H1 (cell line): ENCODE data around the gene RAD18. TPM values are rescaled to one million over a fixed set of nuclear protein-coding genes. Genes with fewer than 3 reads are reported as not detected.
A peak's percentile ranks its signal among the peaks of the same experiment; 100 is the strongest.

Source experiments
- CTCF ChIA-PET: fragments of 300-600 bp; sonication (Branson Sonifier 250); formaldehyde crosslinking; loops from one replicate; lab custom pipeline; 2021; ENCODE audit not compliant: partially characterized antibody; lab: Charles Lee
- POLR2A ChIA-PET: fragments of 300-600 bp; sonication (Branson Sonifier 250); formaldehyde crosslinking; loops from one replicate; lab custom pipeline; 2021; ENCODE audit warnings: inconsistent platforms; ENCODE audit not compliant: partially characterized antibody; lab: Charles Lee
- DNase-seq, 2 experiments: peaks; one replicate each; pipeline versions ENCODE4 v3.0.0 to v3.0.0-alpha.2; 2010 to 2022; ENCODE audit warnings: low spot score in 2 of 2, low read depth in 1 of 2, mixed read lengths in 1 of 2
- FAIRE-seq: peaks from 2 replicates; lab custom pipeline; 2011; peaks lifted over from hg19 to GRCh38; lab: Jason Lieb, UNC
- H2AFZ ChIP-seq: 2 replicates; pipeline ENCODE4 v1.8.1; 2012; ENCODE audit warnings: low read length, inconsistent platforms
- H2AK5ac ChIP-seq: 2 replicates; pipeline ENCODE4 v1.6.1; 2013; ENCODE audit warnings: low read depth, low read length
- H2BK120ac ChIP-seq: replicated peaks from 2 replicates; pipeline ENCODE3; 2013; ENCODE audit warnings: low read depth, low read length, inconsistent platforms
- H2BK12ac ChIP-seq: 2 replicates; pipeline ENCODE4 v1.6.1; 2013; ENCODE audit warnings: low read depth, low read length
- H2BK15ac ChIP-seq: 2 replicates; pipeline ENCODE4 v1.6.1; 2013; ENCODE audit warnings: low read length
- H2BK20ac ChIP-seq: 2 replicates; pipeline ENCODE4 v1.6.1; 2013; ENCODE audit warnings: low read length
- H2BK5ac ChIP-seq: 2 replicates; pipeline ENCODE4 v1.6.1; 2013; ENCODE audit warnings: low read depth, low read length
- H3K14ac ChIP-seq: 2 replicates; pipeline ENCODE4 v1.6.1; 2013; ENCODE audit warnings: inconsistent platforms; ENCODE audit not compliant: insufficient read length
- H3K18ac ChIP-seq: 2 replicates; pipeline ENCODE4 v1.6.1; 2013; ENCODE audit warnings: low read length; ENCODE audit errors: extremely low read depth
- H3K23ac ChIP-seq: 2 replicates; pipeline ENCODE4 v1.6.1; 2013; ENCODE audit warnings: inconsistent platforms; ENCODE audit not compliant: insufficient read length
- H3K23me2 ChIP-seq: 2 replicates; pipeline ENCODE4 v1.6.1; 2013; ENCODE audit warnings: low read depth, low read length
- H3K27ac ChIP-seq: 2 replicates; pipeline ENCODE4 v1.6.1; 2011; ENCODE audit warnings: low read depth, low read length, inconsistent platforms
- H3K27me3 ChIP-seq, 4 experiments: replicated peaks in 1 of 4; 1 replicate in 1 of 4; 2 replicates in 3 of 4; pipeline versions ENCODE4 v1.6.1 to v1.8.1; 2011 to 2013; ENCODE audit warnings: low read length in 3 of 4, mild to moderate bottlenecking in 3 of 4, inconsistent platforms in 2 of 4, mixed read lengths in 2 of 4, moderate library complexity in 1 of 4; ENCODE audit not compliant: control insufficient read depth in 3 of 4, insufficient read depth in 3 of 4; ENCODE audit errors: extremely low read depth in 1 of 4
- H3K36me3 ChIP-seq, 4 experiments: 2 replicates each; pipeline versions ENCODE4 v1.6.1 to v1.8.1; 2011 to 2013; ENCODE audit warnings: mild to moderate bottlenecking in 4 of 4, low read length in 3 of 4, moderate library complexity in 2 of 4, control low read depth in 1 of 4, inconsistent platforms in 1 of 4; ENCODE audit not compliant: insufficient read depth in 4 of 4, control insufficient read depth in 2 of 4
- H3K4ac ChIP-seq: replicated peaks from 2 replicates; pipeline ENCODE3; 2013; ENCODE audit warnings: low read length, low read depth, mixed read lengths, inconsistent platforms; ENCODE audit not compliant: insufficient read length
- H3K4me1 ChIP-seq, 4 experiments: replicated peaks in 1 of 4; 1 replicate in 1 of 4; 2 replicates in 3 of 4; pipeline versions ENCODE4 v1.6.1 to v1.8.1; 2011 to 2013; ENCODE audit warnings: low read length in 3 of 4, inconsistent platforms in 2 of 4, mixed read lengths in 1 of 4; ENCODE audit not compliant: insufficient read depth in 4 of 4, control insufficient read depth in 3 of 4
- H3K4me2 ChIP-seq, 2 experiments: 2 replicates each; pipeline versions ENCODE4 v1.6.1 to v1.8.1; 2011 to 2013; ENCODE audit warnings: low read depth in 2 of 2, low read length in 2 of 2, control low read depth in 1 of 2, inconsistent platforms in 1 of 2, mild to moderate bottlenecking in 1 of 2; ENCODE audit not compliant: insufficient read depth in 1 of 2
- H3K4me3 ChIP-seq, 4 experiments: fragments of 200-600, 300-600 bp in 1 of 4; sonication (generic), shearing (Covaris generic), sonication (Bioruptor Twin) in 1 of 4; 2 replicates each; pipeline versions ENCODE4 v1.5.1 to v1.8.1; 2011 to 2016; ENCODE audit warnings: low read length in 4 of 4, low read depth in 3 of 4, control low read depth in 2 of 4, inconsistent platforms in 2 of 4, mild to moderate bottlenecking in 2 of 4, mixed read lengths in 1 of 4, moderate library complexity in 1 of 4; ENCODE audit not compliant: insufficient read depth in 2 of 4; ENCODE audit errors: extremely low read depth in 1 of 4
- H3K56ac ChIP-seq: replicated peaks from 2 replicates; pipeline ENCODE3; 2013; ENCODE audit warnings: low read depth, mild to moderate bottlenecking, mixed read lengths, low read length, inconsistent platforms; ENCODE audit not compliant: insufficient read length
- H3K79me1 ChIP-seq: 2 replicates; pipeline ENCODE4 v1.6.1; 2013; ENCODE audit warnings: low read depth, low read length, control low read depth
- H3K79me2 ChIP-seq, 2 experiments: 2 replicates each; pipeline versions ENCODE4 v1.6.1 to v1.8.1; 2012 to 2013; ENCODE audit warnings: low read length in 2 of 2, mild to moderate bottlenecking in 2 of 2, inconsistent platforms in 1 of 2; ENCODE audit not compliant: insufficient read depth in 2 of 2, control insufficient read depth in 1 of 2
- H3K9ac ChIP-seq, 4 experiments: replicated peaks in 1 of 4; 1 replicate in 1 of 4; 2 replicates in 3 of 4; pipeline versions ENCODE4 v1.6.1 to v1.8.1; 2011 to 2013; ENCODE audit warnings: low read depth in 3 of 4, low read length in 3 of 4, control low read depth in 2 of 4, mild to moderate bottlenecking in 2 of 4, moderate library complexity in 2 of 4, inconsistent platforms in 1 of 4; ENCODE audit errors: extremely low read depth in 1 of 4
- H3K9me3 ChIP-seq, 2 experiments: 2 replicates each; pipeline versions ENCODE4 v1.6.1 to v1.8.1; 2012 to 2013; ENCODE audit warnings: mild to moderate bottlenecking in 2 of 2, moderate library complexity in 2 of 2, control low read depth in 1 of 2, inconsistent platforms in 1 of 2, low read depth in 1 of 2, low read length in 1 of 2, mixed read lengths in 1 of 2; ENCODE audit not compliant: insufficient read depth in 2 of 2
- H4K20me1 ChIP-seq, 2 experiments: replicated peaks in 1 of 2; 2 replicates each; pipeline versions ENCODE3 to v1.8.1; 2011 to 2013; ENCODE audit warnings: inconsistent platforms in 2 of 2, low read length in 2 of 2, mild to moderate bottlenecking in 1 of 2; ENCODE audit not compliant: insufficient read depth in 2 of 2, control insufficient read depth in 1 of 2
- H4K5ac ChIP-seq: 2 replicates; pipeline ENCODE4 v1.6.1; 2013; ENCODE audit warnings: low read length, low read depth, mixed read lengths, inconsistent platforms; ENCODE audit not compliant: insufficient read length
- H4K8ac ChIP-seq: 2 replicates; pipeline ENCODE4 v1.8.0; 2013; ENCODE audit warnings: mild to moderate bottlenecking, moderate library complexity, low read length, inconsistent platforms; ENCODE audit not compliant: insufficient read depth; ENCODE audit errors: extremely low read depth
- H4K91ac ChIP-seq: replicated peaks from 2 replicates; pipeline ENCODE3; 2013; ENCODE audit warnings: low read length, mixed read lengths, inconsistent platforms; ENCODE audit not compliant: insufficient read length
- MAX ChIP-seq: IDR thresholded peaks from 2 replicates; pipeline ENCODE4 v1.6.1; 2012; ENCODE audit warnings: inconsistent platforms
- RFX5 ChIP-seq: IDR thresholded peaks from 2 replicates; pipeline ENCODE4 v1.6.1; 2011; ENCODE audit warnings: low read depth, low read length, improper control_type of control experiment, borderline replicate concordance
- WGBS, 2 experiments: shearing (Covaris generic) in 1 of 2; methylation state at CpG; one replicate each; pipeline versions ENCODE4 v1.1.6 to v1.1.7; 2013 to 2015; ENCODE audit warnings: low lambda C conversion rate in 2 of 2, mixed read lengths in 2 of 2, inconsistent platforms in 1 of 2, low coverage in 1 of 2, missing lambda C conversion rate in 1 of 2; ENCODE audit not compliant: insufficient replicate concordance in 2 of 2, insufficient coverage in 1 of 2, insufficient read length in 1 of 2; ENCODE audit errors: extremely low coverage in 1 of 2, missing lambda C conversion rate in 1 of 2; 5-methylcytosine and 5-hydroxymethylcytosine counted together
- polyA plus RNA-seq, 7 experiments: library from polyadenylated mRNA; depleted of rRNA in 3 of 7; stranded (reverse) in 5 of 7; unstranded in 2 of 7; fragments of >200 nt in 5 of 7; fragments of 200-250 nt in 2 of 7; gene quantifications; 1 replicate in 5 of 7; 2 replicates in 1 of 7; 4 replicates in 1 of 7; pipeline versions ENCODE4 v1.2.1 to v1.2.3, GENCODE V29; 2011 to 2013; ENCODE audit warnings: missing spikeins in 2 of 7, mixed read lengths in 2 of 7
- total RNA-seq: library from RNA; stranded (reverse); fragmentation: NEBNext Ultra II Directional; extraction: Animal tissue kit (Norgen Biotek cat#: 25700); gene quantifications from 2 replicates; pipeline ENCODE4 v1.2.1, GENCODE V29; 2021
- TF ChIP-seq, protein P1 (sequence below): IDR thresholded peaks from 2 replicates; pipeline ENCODE4 v1.6.1; 2011; ENCODE audit warnings: low read length, improper control_type of control experiment

The RAD18 gene
- total and polyA plus RNA-seq, 2 of the 8 experiments (the other 6 are each of a cell fraction or from before 2014, with no cell fraction given) = 13.0 to 23.2 TPM

DNA sequence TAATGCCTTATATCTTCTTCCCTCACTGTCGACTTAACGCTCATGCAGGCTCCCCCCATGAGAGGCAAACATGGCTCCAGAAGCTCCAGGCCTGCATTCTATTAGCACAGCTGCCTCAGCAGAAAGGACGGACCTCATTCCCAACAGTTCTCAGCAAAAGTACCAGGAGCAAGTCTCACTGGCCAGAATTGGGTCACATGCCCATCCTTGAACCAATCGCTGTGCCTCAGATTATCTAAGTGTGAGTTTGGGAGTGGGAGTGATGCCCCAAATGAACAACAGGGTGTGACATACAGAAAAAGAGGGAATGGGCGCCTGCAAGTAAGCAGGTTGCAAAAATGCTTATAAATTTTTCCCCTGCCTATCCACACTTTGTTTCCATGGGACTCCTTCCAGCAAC, 4.3 kb upstream of the RAD18 start:
- no peaks in the 10 kb centered on the region for H3K9me3 ChIP-seq
- H3K14ac ChIP-seq = no peak overlapping the region
- no peak overlapping the region for H2BK12ac ChIP-seq
- no peak overlapping the region for H3K27ac ChIP-seq
- peaks cover 3% of the 10 kb centered on the region; the same call in 1 of the 2 replicates for H3K23me2 ChIP-seq
- no peak overlapping the region for H3K4me2 ChIP-seq
- no peak overlapping the region for H2BK20ac ChIP-seq
- no peak overlapping the region for H3K18ac ChIP-seq
- POLR2A ChIA-PET = interaction anchor here (1.1 kb wide), 1 partner anchor 396 kb away, joined by 3 read pairs; the partner anchor contains the start of gene THUMPD3
- H3K4me1 ChIP-seq = peaks cover 0 to 6% (median 4%) of the 10 kb centered on the region in 4 experiments; a peak in 4 of 7 replicates
- H2BK5ac ChIP-seq = no peak overlapping the region
- peaks cover 4% of the 10 kb centered on the region for H3K79me1 ChIP-seq
- H2AFZ ChIP-seq = no peak overlapping the region
- H3K36me3 ChIP-seq = no peaks in the 10 kb centered on the region
- no peaks in the 10 kb centered on the region for H4K20me1 ChIP-seq
- WGBS, 2 experiments = 85% methylated on average over 5 of the region's 5 CpGs; no CpG with 5 or more reads in 1 of the 2 experiments
- H3K4ac ChIP-seq = no peak overlapping the region
- no peak overlapping the region for H4K91ac ChIP-seq
- TF ChIP-seq RFX5 (no peak), MAX (no peak)
- TF ChIP-seq, protein P1, sequence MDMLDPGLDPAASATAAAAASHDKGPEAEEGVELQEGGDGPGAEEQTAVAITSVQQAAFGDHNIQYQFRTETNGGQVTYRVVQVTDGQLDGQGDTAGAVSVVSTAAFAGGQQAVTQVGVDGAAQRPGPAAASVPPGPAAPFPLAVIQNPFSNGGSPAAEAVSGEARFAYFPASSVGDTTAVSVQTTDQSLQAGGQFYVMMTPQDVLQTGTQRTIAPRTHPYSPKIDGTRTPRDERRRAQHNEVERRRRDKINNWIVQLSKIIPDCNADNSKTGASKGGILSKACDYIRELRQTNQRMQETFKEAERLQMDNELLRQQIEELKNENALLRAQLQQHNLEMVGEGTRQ = peak; percentile 57; the same call in 1 of the 2 replicates
- CTCF ChIA-PET = interaction anchor here (1.0 to 13.2 kb wide), 5 partner anchors 8 to 334 kb away, joined by 3 to 176 read pairs (median 8); no protein-coding TSS in a partner anchor
- H3K27me3 ChIP-seq = peaks cover 0 to 2% (median 0%) of the 10 kb centered on the region in 4 experiments; a peak in 1 of 7 replicates
- no peak overlapping the region for H3K56ac ChIP-seq
- no peak overlapping the region for H3K23ac ChIP-seq
- H2AK5ac ChIP-seq = no peak overlapping the region
- no peak for FAIRE-seq
- no peak for DNase-seq
- no peak overlapping the region for H2BK120ac ChIP-seq
- H2BK15ac ChIP-seq = no peak overlapping the region
- peaks cover 5% of the 10 kb centered on the region in 2 experiments for H3K79me2 ChIP-seq
- H4K5ac ChIP-seq = no peak overlapping the region
- no peak overlapping the region for H4K8ac ChIP-seq
- H3K4me3 ChIP-seq = no peak overlapping the region
- no peak overlapping the region for H3K9ac ChIP-seq
